ENCODE data around the gene CACNA2D3. TPM values are rescaled to one million over a fixed set of nuclear protein-coding genes. Genes with fewer than 3 reads are reported as not detected.

The CACNA2D3 gene
- total RNA-seq, 2 donors from 2014 or later, result 1.1 to 5.9 TPM

- WGBS, result 56% methylated on average over 8 of the region's 8 CpGs
- no peak for DNase-seq (ENCODE audit: low spot score)
- no peaks in the 10 kb centered on the region for H3K4me1 ChIP-seq (replicated peaks)
- no peak overlapping the region for H3K27ac ChIP-seq
- no peaks in the 10 kb centered on the region for H3K36me3 ChIP-seq
- no peak overlapping the region for H3K4me3 ChIP-seq
- no peak for TF ChIP-seq POLR2AphosphoS5 (IDR thresholded peaks at IDR 0.05)
- TF ChIP-seq CTCF (IDR thresholded peaks at IDR 0.05), result no peak
- TF ChIP-seq POLR2A (IDR thresholded peaks at IDR 0.05), result no peak
- H3K27me3 ChIP-seq (replicated peaks; ENCODE audit: insufficient read depth), result no peaks in the 10 kb centered on the region
- no peaks in the 10 kb centered on the region for H3K9me3 ChIP-seq
- intact Hi-C loops (cut with DNase I), result loop anchor here (10.0 kb wide), 2 partner anchors 144 to 414 kb away; no protein-coding TSS in a partner anchor
Observed at GRCh38 chr3:54358969-54359694, 236.8 kb downstream of the CACNA2D3 start.

- Histone ChIP-seq H3K27me3 (replicated peaks; ENCODE audit: insufficient read depth) (no peaks in the 10 kb centered on the region), H3K9me3 (no peaks in the 10 kb centered on the region), H3K4me3 (no peak overlapping the region), H3K27ac (no peak overlapping the region), H3K4me1 (replicated peaks) (no peaks in the 10 kb centered on the region), H3K36me3 (no peaks in the 10 kb centered on the region)
- WGBS, result 46% methylated on average over 3 of the region's 3 CpGs
- intact Hi-C loops (cut with DNase I), result no loop called here
- DNase-seq (ENCODE audit: low spot score), result no peak
- no peak for TF ChIP-seq POLR2AphosphoS5 (IDR thresholded peaks at IDR 0.05)
- no peak for TF ChIP-seq CTCF (IDR thresholded peaks at IDR 0.05)
Observed at GRCh38 chr3:54360320-54360719, 238.0 kb downstream of the CACNA2D3 start.

- no peak for TF ChIP-seq CTCF (IDR thresholded peaks at IDR 0.05)
- TF ChIP-seq POLR2AphosphoS5 (IDR thresholded peaks at IDR 0.05), result no peak
- no peak for TF ChIP-seq POLR2A (IDR thresholded peaks at IDR 0.05)
- no peak overlapping the region for H3K27ac ChIP-seq
- intact Hi-C loops (cut with DNase I), result no loop called here
- H3K27me3 ChIP-seq (replicated peaks; ENCODE audit: insufficient read depth), result no peaks in the 10 kb centered on the region
- H3K4me1 ChIP-seq (replicated peaks), result no peaks in the 10 kb centered on the region
- no peak for DNase-seq (ENCODE audit: low spot score)
- WGBS, result 96% methylated on average over 7 of the region's 7 CpGs
- H3K9me3 ChIP-seq, result no peaks in the 10 kb centered on the region
- no peak overlapping the region for H3K4me3 ChIP-seq
- no peaks in the 10 kb centered on the region for H3K36me3 ChIP-seq
Observed at GRCh38 chr3:54361746-54362283, 239.5 kb downstream of the CACNA2D3 start.

- H3K9me3 ChIP-seq, result no peaks in the 10 kb centered on the region
- no peak overlapping the region for H3K4me3 ChIP-seq
- intact Hi-C loops (cut with DNase I), result no loop called here
- no peaks in the 10 kb centered on the region for H3K4me1 ChIP-seq (replicated peaks)
- H3K27me3 ChIP-seq (replicated peaks; ENCODE audit: insufficient read depth), result no peaks in the 10 kb centered on the region
- H3K36me3 ChIP-seq, result no peaks in the 10 kb centered on the region
- 65% methylated on average over 1 of the region's 1 CpG for WGBS
- H3K27ac ChIP-seq, result no peak overlapping the region
- TF ChIP-seq POLR2A (IDR thresholded peaks at IDR 0.05), result no peak
- TF ChIP-seq CTCF (IDR thresholded peaks at IDR 0.05), result no peak
- TF ChIP-seq POLR2AphosphoS5 (IDR thresholded peaks at IDR 0.05), result no peak
- no peak for DNase-seq (ENCODE audit: low spot score)
Observed at GRCh38 chr3:54366007-54366750, 243.8 kb downstream of the CACNA2D3 start.
